Posterior cingulate gyrus (tissue), 11 donors: ENCODE results near the gene IBTK.
"Not testable (repeated sequence)": the region's sequence is repeated elsewhere in the genome, so short reads cannot be mapped to it uniquely, and the experiment has no call there.

Experiments used
- DNase-seq, 10 donors: peaks; one replicate each; pipeline versions ENCODE4 v3.0.0 to v3.0.0-alpha.2; 2020 to 2021; ENCODE audit warnings: mixed read lengths in 3 of 10
- intact Hi-C: fragments of 100-400 bp; cut with DNase I; formaldehyde crosslinking; loops from one replicate; pipeline ENCODE4 v1.15.1; 2023

Gene IBTK

DNA sequence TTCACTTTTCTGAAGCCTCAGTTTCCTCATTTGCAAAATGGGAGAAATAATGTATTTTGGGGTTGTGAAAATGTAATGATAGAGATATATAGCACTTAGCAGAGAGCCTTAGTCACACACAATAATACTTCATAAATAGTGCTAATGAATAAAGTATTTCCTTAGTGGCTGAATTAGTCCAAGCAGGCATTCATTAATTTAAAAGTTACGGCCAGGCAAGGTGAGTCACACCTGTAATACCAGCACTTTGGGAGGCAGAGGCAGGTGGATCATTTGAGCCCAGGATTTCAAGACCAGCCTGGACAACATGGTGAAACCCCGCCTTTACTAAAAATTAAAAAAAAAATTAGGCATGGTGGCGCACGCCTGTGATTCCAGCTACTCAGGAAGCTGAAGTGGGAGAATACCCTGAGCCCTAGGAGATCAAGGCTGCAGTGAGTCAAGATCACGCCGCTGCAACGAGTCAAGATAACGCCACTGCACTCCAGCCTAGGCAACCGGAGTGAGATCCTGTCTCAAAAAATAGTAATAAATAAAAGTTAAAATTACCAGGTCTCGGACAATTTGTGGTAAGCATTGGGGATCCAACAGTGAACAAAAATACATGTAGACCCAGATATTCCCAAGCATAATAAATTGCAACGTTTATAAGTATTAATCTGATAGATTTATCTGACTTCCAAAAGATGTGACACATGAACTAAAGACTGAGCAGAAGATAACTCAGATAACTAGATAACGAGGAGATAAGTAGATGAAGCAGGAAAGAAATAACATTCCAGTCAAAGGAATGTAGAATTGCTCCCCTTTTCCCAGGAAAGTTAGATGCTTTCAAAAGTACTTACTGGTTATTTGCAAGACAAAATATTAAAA lies 2.1 kb upstream of the IBTK start:
- intact Hi-C loops, result no loop called here

DNA sequence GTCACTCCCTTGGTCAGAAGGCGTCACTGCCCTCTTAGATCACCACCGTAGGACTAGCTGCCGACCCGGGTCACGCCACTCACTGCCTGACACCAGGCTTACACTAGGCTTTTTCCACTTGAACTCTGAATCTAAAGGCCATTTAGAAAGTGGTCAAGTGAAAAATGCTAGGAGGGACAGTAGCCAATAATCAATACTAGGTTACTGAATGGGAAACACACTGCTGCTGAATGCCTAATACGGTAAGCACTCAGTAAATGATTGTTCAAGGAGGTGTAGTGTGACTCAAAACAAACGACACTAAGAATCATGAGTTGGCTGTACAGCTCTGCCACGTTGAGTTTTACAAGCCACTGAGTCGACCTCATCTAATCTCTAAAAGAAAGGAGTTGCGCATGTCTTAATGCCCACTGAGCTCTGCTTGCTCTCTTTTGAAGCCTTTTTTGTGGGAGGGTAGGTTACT lies 760 bp upstream of the IBTK start:
- no peak for DNase-seq
- intact Hi-C loops, result no loop called here

More for the DNA sequence above, 2.1 kb upstream of the IBTK start:
- DNase-seq, result no peak

DNA sequence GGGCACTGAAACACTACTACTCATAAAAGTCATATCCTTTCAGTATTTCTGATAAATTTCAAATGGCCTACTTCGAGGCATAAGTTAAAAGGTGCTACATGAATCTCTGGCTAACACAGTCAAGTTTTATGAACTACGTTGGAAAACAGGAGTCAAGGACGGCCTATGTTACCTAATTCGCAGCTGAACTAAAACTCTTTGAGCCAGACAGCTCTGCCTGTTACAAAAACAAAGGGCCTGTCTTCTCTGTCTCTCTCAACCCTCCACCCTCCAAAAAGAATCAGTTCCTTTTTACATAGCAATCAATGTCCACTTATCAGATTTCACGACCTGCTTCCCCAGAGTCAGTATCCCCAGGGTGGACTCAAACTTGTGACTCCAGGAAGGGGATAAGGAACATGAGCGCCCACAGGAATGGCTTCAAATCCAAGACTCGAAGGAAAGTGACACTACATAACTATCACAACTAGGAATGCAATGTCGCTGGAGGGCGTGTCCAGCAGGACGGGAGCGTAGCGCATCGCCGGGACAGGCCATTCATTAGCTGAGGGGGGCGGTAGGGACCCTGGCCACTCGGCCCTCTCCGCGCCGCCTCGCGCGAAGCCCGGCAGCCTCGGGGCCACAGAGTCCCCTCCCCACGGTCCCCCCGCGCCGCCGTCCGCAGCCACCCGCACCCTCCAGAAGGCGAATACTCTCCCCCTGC lies 591 bp downstream of the IBTK start:
- intact Hi-C loops, result no loop called here
- peak in 9 of 10 donors; percentile 19 to 92 (median 57) for DNase-seq

DNA sequence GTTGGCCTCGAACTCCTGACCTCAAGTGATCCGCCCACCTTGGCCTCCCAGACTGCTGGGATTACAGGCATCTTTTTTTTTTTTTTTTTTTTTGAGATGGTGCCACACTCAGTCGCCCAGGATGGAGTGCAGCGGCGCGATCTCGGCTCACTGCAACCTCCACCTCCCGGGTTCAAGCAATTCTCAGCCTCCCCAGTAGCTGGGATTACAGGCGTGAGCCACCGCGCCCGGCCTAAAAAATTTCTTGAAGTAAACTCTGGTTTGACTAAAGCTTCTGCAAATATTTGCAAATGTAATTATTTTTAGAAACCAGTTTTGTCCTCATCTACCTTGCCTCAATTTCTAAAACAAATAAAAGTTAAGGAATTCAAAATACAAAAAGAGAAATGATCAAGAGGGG lies 1.2 kb downstream of the IBTK start:
- intact Hi-C loops, result no loop called here
- no peak for DNase-seq

DNA sequence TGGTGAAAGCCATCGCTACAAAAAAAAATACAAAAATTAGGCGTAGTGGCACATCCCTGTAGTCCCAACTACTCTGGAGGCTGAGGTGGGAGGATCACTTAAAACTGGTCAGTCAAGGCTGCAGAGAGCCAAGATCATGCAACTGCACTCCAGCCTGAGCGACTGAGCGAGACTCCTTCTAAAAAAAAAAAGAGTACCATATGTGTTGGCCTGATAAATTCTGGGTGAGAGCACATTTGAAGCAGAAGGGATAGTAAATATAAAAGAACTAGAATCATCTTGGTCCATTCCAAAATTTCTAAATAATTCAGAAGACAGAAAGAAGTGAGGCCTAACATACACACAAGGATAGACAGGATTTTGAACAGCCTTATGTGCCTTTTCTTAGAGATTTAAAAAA lies 2.2 kb downstream of the IBTK start:
- no peak for DNase-seq
- intact Hi-C loops, result no loop called here

DNA sequence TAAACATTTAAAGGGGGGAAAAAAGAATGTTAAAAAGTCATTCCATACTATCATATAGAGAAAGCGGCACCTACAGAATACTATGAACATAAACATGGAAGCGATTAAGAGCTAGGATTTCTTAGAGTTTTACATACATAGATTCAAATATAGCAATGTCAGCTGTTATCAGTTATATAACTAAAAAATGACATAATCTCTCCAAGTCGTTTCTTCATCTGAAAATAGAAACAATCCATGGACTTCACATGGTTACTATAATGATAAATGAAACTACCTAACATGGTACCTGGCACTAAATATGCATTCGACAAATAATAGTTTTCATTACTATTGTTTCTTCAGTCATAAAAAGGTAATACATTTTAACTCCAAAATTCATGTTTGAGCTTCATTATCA lies 3.7 kb downstream of the IBTK start:
- DNase-seq, result no peak
- intact Hi-C loops, result no loop called here

DNA sequence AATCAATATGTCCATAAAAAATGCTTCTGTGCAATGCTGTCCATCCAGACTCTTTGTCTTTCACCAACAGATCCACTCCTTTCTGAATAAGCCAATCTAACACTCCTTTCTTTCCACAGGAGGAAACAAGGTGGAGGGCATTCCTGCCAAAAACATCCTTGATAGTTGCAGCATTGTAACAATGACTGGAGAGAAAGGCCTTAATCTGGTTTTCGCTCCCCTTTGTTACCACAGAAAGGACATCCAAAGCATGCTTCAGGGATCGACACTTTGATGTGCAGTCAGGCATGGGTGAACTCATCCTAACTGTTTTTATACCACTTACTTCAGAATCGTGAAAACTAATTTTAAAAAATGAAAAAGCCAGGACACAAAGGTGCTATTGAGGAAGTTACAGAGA lies 7.4 kb downstream of the IBTK start:
- DNase-seq, result no peak
- intact Hi-C loops, result no loop called here

DNA sequence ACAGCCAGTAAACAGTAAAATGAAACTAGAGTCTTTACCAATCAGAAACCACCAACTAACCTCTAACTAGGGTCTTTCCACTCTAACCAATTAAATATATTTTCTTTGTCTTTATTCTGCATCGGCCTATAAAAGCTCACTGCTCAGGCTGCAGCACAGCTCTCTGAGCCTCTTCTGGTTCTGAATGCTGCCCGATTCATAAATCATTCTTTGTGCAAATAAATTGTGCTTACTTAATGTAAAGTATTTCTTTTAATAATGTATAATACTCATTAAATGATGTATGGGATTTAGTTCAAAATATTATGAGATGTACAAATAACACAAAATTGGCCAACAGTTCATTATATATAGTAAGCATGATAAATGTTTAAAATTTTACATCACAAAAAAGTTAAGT lies 7.9 kb downstream of the IBTK start:
- intact Hi-C loops, result no loop called here
- no peak for DNase-seq

DNA sequence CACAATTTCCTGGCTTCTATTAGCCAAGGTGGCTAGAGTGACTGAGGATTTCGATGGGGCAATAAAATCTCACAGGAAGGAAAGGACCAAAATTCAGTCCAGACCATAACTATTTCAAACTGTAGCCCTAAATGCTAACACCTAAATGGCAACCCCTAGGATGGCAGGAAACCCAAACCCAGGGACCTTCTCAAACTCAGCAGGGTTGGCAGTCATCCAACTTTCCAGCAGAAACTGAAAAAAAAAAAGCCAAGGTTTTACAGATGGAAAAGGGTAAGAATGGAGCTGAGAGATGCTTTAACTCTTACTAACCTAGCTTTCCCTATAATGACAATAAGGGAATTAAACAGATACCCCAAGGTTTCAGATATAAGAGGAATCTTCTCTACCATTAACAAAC lies 10.5 kb downstream of the IBTK start:
- intact Hi-C loops, result no loop called here
- DNase-seq, result no peak

DNA sequence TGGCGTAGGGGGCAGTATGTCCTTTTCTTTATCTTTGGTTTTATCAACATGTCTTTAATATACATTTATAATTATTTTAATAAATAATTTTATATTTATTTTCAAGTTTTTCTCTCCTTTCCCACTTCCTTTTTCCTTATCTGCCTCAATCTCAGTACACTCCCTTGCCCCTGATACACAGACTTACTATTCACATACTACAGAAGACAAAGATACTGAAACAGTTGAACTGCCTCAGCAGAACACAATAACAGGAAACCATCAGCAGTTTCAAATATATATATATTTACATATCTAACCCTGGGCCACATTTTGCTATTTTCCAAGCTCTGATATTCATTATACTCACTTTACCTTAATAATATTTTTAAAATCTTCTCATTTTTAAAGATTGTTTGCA lies 19.8 kb downstream of the IBTK start:
- intact Hi-C loops, result no loop called here
- no peak for DNase-seq

DNA sequence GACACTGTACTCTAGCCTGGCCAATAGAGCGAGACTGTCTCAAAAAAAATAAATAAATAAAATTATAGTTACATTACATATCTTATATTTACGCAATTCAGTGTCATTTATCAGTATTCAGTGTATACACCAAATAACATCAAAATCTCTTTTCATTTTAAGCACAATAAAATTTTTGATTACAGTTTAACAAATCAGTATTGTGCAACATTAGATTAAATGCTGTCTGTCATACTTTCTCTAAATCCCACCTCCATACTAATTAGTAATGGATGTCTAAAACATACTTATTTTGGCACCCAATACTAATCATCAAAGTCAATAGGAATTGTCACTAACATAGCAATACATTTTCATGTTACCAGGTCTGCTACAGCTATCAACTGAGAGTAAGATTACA lies 27.4 kb downstream of the IBTK start:
- intact Hi-C loops, result no loop called here
- DNase-seq, result no peak

DNA sequence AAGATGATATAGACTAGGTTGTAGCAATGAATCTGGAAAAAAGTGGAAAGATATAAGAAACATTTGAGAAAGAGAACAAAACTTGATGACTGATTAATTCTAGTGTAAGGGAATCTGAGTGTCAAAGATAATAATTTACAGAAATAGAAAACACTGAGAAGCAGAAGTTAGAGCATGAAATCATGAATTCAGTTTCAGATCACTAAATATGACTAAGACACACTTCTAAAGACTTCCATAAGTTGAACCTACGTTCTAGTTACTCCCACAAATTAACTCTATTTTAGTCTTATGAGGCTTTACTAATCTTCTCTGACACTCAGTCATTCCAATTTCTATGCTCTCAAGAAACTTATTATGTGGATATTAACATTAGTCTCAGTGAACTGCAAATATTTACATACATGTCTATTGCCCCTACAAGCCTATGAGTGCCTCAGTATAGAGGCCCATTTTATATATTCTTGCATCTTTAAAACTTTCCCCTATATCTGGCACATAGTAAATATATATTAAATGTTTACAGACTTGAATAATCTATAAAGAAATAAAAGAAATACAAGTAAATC lies 30.4 kb downstream of the IBTK start:
- no peak for DNase-seq
- intact Hi-C loops, result no loop called here

DNA sequence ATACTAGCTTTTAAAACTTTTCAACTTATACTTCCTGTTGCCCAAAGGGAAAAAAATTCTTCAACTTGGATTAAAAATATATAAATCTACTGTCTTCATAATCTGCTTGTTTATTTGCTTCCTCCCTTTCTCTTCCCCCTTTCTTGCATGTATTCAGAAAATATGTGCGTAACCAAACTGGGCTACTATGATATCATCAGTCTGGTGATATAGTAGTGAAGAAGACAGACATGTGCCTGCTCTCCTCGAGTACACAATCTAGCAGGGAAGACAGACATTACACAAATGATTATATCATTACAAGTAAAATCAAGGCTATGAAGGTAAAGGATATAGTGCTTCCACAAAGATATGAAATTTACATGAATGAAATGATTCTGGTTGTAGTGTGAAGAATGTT lies 31.0 kb downstream of the IBTK start:
- intact Hi-C loops, result no loop called here
- DNase-seq, result no peak

DNA sequence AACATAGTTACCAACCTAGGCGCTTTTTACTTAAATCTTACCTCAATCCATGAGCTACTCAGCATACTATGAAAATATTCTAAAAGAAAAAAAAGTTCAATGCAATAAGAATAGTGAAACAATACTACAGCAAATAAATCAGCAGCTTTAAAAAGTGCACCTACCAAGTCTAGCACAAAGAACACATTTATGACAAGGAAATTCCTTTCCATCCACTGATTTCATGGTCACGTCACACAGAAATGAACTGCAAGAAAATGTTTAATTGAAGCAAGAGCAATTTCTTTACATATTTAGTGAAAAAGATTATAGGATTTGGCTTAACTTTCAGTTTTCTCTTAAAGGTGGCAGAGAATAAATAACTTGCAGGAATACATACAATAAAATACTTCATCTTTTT lies 36.2 kb downstream of the IBTK start:
- intact Hi-C loops, result no loop called here
- no peak for DNase-seq

DNA sequence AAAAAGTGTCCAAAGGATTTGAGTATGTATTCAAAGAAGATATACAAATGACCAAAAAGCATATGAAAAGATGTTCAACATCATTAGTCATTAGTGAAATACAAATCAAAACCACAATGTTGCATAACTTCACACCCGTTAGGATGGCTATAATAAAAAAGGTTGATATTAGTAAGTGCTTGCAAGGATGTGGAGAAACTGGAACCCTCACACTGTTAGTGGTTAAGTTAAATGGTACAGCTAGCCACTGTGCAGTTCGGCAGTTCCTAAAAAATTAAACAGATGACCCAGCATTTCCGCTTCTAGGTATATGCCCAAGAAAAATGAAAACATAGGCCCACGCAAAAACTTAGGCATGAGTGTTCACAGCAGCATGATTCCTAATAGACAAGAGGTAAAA lies 38.6 kb downstream of the IBTK start:
- intact Hi-C loops, result no loop called here
- DNase-seq, result no peak

DNA sequence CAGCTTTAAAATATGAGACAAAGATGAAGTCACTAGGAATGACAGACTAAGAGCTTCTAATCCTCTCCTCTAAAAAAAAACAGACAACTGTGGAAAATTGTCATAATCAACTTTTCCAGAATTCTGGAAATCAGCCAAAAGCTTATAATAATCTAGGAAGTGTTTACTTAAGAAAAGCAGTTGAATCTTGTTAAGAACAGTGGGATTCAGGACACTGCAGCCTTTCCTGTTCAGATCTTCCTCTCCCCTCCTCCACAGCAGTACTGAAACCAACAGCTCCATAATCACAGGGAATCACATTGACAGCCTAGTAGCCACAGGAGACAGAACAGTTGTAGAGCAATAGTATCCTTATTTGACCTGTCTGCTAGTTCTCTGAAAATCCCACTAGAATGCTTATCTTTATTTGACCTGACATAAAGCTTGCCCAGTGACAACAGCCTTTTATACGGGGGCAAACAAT lies 41.6 kb downstream of the IBTK start:
- intact Hi-C loops, result no loop called here
- no peak for DNase-seq

DNA sequence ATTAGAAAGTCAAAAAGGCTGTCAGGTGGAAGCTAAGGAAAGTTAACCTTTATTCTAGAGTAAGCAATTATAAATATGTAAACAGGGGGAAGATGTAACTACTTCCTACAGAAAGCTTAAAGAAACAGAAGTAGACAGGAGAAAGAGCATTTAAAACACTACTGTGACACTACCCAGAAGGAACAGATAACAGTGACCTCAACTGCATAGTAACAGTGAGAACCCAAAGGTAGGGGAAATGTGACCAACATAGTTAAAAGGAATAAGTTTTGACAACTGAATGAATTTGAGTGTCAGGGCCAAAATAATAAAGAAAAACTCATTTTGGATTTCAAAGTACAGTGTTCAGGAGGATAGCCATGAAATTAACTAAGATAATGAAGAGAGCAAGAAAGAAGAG lies 43.5 kb downstream of the IBTK start:
- no peak for DNase-seq
- intact Hi-C loops, result no loop called here

DNA sequence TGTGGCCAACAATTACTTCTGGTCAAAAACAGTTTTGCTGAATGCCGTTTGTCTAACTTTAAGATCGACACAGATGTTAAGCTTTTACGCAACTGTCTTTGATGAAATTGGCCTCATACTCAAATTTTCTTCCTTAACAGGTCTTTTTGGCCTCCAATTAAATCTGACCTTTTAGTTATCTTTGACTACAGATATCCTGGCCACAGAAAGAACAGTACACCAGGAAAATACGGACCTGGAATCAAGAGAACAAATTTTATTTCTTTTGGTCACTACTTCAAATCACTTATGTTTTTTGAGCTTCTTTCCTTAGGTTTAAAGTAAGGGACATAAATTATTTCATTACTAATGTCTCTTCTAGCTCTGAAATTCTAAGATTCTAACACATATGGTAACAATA lies 49.8 kb downstream of the IBTK start:
- intact Hi-C loops, result no loop called here

DNA sequence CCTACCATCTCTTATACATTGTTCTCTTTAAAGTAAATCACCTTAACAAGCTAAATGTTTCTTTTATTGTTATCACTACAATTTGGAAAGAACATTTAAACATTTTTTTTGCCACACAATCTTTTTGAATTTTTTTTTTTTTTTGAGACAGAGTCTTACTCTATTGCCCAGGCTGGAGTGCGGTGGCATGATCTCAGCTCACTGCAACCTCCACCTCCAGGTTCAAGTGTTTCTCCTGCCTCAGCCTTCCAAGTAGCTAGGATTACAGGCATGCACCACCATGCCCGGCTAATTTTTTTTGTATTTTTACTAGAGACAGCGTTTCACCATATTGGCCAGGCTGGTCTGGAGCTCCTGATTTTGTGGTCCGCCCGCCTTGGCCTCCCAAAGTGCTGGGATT lies 50.3 kb downstream of the IBTK start:
- intact Hi-C loops, result not testable (repeated sequence)

More for the DNA sequence above, 49.8 kb downstream of the IBTK start:
- no peak for DNase-seq

DNA sequence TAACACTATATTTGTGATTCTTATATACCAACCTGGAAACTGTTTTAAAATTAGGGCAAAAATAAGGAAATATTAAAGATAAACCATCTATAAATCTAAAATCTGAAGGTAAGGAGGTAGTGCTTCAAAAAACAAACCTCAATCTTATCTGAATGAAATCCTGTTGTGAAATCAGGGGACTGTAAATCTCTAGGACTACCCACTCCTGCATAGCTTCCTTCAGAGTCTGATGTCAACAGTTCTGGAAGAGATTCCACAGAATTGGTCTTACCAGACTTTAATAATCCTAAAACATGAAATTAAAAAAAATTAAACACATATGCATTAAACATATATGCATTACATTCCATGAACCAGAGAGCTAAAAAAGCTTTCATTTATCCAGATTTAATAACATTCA lies 51.4 kb downstream of the IBTK start:
- no peak for DNase-seq
- intact Hi-C loops, result no loop called here

More for the DNA sequence above, 50.3 kb downstream of the IBTK start:
- not testable (repeated sequence) for DNase-seq

DNA sequence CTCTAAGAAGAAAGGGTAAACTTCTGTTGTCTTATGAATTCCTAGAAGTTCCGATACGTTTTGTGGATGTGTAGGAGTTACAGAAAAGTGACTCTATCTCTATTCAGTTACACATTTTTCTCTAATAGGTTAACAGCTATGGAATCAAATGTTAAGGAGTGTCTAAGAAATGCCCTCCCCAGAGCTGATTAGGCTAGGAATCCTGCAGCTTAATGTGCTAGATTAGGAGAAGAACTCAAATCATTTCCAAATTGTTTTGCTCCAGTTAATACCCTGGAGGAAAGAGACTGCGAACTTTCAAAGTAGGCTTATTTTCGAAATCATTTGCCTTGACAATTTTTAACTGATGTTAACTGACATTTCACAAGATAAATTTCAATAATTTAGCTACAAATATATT lies 51.9 kb downstream of the IBTK start:
- no peak for DNase-seq
- intact Hi-C loops, result no loop called here
